ENCODE results near the gene TENM4.

The TENM4 gene

DNA sequence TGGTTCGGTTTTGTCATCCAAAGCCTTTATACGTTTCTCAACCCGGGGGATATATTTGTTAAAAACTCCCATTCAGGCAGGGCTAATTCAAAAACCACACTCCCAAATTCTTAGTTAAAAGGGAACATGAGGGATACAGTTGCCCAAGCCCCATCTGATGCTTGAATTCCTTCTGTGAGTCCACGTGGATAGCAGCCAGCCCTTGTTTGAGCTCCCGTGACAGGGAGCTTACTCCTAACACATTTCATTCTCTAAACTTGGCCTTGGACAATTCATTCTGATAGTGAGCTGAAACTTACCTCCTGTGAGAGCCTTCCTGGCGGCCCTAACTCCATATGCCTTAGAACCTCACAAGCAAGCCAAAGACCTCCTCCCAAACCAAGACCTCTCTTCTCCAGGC is 357.5 kb downstream of the TENM4 start:
- DNase-seq (ENCODE audit: low read depth): no peak

DNA sequence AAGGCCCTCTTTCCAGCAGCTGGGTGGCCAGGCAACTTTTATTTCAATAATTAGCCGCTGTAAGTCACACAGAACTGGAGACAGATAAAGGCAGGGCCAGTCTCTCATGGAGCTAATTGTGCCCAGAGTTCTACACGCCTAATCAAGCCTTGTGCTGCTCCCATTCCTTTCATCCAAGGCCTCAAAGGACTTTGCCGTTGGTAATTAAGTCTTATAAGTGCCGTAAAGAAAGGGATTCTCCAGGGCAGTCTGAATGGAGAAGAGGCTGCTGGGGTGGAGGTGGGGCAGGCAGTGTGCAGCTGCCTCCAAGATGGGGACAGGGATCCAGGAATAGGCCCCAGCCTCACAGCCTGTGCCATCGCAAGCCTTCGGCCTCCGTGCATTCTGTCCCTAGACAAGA is 357.9 kb downstream of the TENM4 start:
- no peak for DNase-seq (ENCODE audit: low read depth)

DNA sequence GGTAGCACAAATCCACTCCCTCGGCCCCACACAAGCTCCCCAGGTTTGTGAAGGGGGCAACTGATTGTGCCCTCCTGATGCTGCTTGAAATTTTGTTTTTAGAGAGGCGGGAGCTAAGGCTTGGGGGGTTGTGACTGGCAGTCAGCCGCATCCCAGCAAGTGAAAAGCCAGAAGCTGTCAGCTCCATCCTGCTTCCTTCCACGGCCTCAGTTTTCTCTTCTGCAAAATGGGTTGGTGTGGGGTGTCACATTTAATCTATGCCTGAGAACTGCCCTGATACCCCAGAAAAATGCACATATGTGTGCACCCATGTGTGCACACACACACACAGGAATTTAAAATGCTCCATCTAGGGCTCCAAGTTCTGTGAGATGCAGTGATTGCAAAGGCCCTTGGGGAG is 358.6 kb downstream of the TENM4 start:
- DNase-seq (ENCODE audit: low read depth): no peak

- DNase-seq (ENCODE audit: low read depth): no peak
Measured at GRCh38 chr11:79081471-79082031, 359.3 kb downstream of the TENM4 start.

GRCh38 chr11:79080551-79080950 is 360.3 kb downstream of the TENM4 start:
- no peak for DNase-seq (ENCODE audit: low read depth)

DNA sequence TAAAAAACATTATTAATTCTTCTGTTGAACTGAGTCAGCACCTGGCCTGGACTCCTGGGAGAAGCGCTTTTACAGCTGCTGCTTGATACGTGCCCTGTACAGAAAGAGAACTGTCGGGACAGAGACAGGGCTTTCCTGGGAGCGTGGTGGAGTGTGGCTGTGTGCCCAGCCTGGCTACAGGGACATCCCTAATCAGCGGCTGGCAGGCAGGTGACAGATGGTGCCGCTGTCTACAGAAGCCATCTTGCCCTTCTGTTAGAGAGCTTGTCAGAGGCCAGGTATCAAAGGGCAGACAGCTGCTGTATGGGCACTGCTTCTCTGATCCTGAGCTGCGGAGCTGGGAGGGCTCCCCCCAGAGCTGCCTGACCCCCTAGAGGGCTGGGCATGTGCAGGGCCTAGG is 361.8 kb downstream of the TENM4 start:
- no peak for DNase-seq (ENCODE audit: low read depth)

- no peak for DNase-seq (ENCODE audit: low read depth)
Measured at GRCh38 chr11:79078456-79078855, 362.4 kb downstream of the TENM4 start.

GRCh38 chr11:79077702-79078330 is 363.0 kb downstream of the TENM4 start:
- no peak for DNase-seq (ENCODE audit: low read depth)

GRCh38 chr11:79076526-79077115 is 364.2 kb downstream of the TENM4 start:
- no peak for DNase-seq (ENCODE audit: low read depth)

DNA sequence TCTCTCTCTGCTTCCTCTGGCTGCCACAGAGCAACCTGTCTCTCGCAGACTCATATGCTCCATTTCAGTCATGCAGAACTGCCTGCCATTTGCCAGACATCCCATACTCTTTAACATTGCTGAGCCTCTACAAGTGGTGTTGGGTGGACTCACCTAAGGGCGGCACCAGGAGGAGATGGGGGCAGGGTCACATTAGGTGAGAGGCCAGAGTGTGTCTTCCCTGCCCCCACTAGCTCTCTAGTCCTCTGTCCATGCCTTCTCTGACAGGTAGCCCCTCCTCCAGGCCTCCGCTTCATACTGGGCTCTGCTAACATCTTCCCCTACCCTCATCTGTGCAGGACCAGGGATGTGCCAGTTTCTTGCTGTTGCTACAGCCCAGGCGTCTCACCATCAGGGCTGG is 366.3 kb downstream of the TENM4 start:
- DNase-seq (ENCODE audit: low read depth): no peak

DNA sequence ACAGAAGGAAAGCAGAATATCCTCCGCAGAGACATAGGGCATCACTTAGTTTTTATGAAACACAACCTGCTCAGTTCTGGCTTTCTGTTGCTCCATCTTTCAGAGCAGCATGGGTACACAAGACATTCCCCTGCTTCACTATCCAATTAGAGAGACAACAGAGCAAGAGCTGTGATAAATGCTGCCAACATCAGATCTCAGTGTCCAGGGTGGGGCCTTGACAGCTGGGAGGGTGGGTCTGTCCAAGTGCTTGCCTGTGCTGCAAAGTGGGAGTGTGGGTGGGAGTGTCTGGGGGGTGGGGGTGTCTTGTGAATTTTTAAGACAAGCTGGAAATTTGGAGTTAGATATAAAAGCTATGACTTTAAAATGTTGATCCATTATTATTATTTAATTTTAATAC is 369.6 kb downstream of the TENM4 start:
- no peak for DNase-seq (ENCODE audit: low read depth)

- DNase-seq (ENCODE audit: low read depth): no peak
Measured at GRCh38 chr11:79070518-79070917, 370.3 kb downstream of the TENM4 start.

GRCh38 chr11:79069504-79069903 is 371.3 kb downstream of the TENM4 start:
- DNase-seq (ENCODE audit: low read depth): no peak

DNA sequence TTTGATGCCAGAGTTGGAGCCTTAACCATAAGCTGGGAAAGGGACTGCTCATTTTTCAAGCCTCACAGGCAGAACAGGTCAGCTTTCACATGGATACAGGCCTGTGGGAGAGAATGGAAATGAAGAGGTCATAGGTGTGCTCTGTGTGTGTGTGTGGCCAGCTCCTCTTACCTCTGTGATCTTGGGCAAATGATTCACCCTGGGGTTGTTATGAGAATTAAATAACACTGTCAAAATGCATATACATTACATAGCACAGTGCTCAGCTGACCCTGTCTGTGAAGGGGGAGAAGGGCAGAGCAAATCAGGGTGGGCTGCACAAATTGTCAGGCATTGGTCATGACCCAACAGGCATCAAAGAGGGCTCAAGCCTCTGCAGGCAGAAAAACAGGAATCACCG is 372.5 kb downstream of the TENM4 start:
- no peak for DNase-seq (ENCODE audit: low read depth)

DNA sequence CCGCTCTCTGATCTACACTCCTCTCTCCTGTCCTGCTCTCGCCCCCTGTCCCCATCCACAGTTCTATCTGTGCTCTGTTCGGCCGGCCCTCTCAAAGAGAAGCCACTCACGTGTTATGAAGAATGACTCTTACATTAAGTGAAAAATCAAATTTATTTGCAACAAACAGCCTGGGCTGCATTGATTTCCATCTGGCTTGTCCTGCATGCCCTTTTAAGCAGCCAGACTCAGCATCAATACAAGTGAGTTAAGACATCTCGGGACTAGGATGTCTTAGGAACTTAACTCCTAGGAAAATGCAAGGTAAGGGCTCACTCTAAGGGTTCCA is 373.5 kb downstream of the TENM4 start:
- no peak for DNase-seq (ENCODE audit: low read depth)

DNA sequence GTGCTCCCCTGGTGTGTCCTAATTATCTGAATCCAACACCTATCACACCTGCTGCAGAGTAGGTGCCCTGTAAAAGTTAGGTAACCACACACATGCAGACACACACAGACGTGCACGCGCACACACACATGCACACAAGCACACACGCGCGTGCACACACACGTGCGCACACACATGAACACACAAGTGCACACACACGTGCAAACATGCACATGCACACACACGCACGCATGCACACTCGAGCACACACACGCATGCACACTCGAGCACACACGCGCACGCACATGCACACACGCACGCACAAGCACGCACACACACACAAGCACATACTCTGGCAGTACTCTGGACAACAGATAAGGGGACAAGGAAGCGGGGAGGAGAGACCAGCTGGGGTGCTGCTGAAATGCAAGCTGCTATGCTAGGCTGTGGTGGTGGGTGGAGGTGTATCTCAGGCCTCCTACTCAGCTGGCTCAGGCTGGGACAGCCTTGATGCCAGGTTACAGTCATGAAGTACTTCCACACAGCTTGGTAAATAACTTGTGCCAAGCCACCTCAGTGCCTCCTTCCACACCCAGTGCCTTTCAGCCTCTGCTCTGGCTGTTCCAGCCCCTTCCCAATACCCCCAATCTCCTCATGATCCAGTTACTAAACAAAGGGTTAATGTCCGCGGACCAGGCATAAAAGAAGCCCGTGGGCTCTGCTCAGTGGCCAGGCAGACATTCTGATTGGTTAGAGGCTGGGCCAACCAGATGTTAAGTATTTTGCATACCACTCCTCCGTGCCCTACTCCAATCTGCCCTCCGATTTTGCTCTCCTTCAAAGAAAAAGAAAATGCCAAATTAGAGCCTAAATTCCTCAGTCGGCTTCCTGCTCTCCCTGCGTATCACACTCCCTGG is 374.1 kb downstream of the TENM4 start:
- no peak for DNase-seq (ENCODE audit: low read depth)

GRCh38 chr11:79062814-79063762 is 377.7 kb downstream of the TENM4 start:
- no peak for DNase-seq (ENCODE audit: low read depth)

- no peak for DNase-seq (ENCODE audit: low read depth)
Measured at GRCh38 chr11:79060081-79060953, 380.5 kb downstream of the TENM4 start.

DNA sequence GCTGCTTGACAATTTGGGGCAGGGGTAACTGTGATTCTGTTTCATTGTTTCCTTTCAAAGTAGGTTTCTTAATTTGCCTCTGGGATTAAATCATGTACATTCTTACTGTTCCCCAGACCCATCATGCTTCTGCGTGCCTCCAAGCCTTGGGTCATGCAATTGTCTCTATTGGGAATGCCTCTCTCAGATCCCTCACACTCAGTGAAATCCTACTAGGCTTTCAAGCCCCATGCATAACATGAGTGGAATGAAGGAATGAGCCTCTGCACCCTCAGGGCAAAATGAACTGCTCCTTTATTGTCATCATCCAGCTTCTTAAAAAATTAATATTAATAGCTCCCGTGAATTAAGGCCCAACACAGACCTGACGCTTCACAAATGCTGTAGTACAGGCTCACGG is 381.7 kb downstream of the TENM4 start:
- no peak for DNase-seq (ENCODE audit: low read depth)

DNA sequence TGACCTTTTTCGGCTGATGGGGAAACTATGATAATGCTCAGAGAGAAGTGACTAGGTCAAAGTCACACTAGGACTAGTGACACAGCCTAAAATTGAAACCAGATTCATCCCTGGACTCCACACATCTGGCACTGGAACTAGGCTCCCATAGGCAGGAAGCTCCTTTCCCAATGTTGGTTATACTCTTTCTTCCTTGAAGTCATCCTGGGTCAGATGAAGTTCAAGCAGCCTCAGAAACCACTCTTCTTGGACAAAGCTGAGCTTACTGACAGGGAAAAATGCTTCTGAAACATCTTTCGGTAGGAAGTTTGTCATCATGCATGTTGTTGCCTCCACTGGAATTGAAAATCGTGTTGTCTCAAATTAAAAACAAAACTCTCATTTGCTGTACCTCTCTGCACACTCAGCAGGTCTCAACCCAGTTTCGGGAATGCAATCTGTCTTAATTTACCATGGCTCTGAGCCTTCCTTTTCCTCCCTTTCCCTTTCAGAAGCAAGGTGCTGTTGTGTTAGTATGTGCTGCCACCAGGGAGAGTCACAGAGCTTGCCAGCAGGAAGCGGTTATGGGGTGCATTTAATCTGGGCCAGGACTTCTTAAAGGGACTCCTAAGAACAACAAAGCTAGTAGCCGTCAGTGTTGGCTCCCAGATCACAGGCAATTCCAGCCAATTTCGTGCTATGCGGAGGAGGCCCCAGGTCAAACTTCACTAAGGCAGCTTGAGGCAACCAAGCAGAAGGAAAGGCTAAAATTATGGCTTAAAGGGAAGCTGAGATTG is 384.8 kb downstream of the TENM4 start:
- no peak for DNase-seq (ENCODE audit: low read depth)
